Prostate gland (tissue), 2 donors: ENCODE measurements around the gene RAB14.

Experiments used
- POLR2A ChIP-seq: fragments of 450-650 bp; IDR thresholded peaks from one replicate; pipeline ENCODE4 v1.6.1; 2016; ENCODE audit warnings: antibody characterized with exemption, mild to moderate bottlenecking
- TF ChIP-seq, protein P1 (sequence below), 4 experiments: fragments of 200-600 bp in 2 of 4; fragments of 450-650 bp in 2 of 4; sonication (generic) in 2 of 4; IDR thresholded peaks; 1 replicate in 3 of 4; 2 replicates in 1 of 4; pipeline ENCODE4 v1.5.1; 2016 to 2019; ENCODE audit warnings: antibody characterized with exemption in 4 of 4, mild to moderate bottlenecking in 2 of 4, moderate library complexity in 2 of 4

DNA sequence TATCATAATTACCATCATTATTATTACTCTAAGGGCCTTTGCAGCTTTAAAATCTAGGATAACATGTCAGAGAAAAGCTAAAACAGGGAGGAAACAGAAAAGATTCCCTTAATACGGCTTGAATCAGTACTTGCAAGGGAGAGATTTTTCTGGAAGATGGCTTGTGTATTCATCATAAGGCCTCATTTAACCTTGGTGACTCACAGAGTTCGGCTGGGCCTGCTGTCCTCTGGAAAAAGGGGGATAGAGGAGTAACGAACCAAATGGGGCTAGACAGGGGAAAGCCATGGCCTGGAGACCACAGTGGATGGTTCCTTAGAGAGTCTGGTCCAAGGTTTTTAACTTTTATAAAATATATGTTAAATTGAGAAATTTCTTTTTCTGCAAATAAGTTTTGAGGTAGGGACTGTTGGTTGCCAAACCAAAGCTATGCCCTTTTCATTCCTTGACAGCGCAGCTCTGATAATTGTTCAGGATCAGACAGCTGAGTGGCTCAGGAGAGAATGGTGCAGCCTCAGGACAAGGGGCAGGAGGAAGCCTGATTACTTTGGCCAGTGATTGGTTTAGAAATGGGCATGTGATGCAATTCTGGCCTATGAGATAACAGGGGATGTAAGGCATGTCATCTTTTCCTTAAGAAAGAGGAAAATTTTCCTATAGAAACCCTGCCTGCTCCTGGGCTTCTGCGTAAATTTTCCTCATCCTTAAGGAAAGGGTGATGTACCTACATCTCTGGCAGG is 40.7 kb upstream of the RAB14 start:
- TF ChIP-seq, protein P1, sequence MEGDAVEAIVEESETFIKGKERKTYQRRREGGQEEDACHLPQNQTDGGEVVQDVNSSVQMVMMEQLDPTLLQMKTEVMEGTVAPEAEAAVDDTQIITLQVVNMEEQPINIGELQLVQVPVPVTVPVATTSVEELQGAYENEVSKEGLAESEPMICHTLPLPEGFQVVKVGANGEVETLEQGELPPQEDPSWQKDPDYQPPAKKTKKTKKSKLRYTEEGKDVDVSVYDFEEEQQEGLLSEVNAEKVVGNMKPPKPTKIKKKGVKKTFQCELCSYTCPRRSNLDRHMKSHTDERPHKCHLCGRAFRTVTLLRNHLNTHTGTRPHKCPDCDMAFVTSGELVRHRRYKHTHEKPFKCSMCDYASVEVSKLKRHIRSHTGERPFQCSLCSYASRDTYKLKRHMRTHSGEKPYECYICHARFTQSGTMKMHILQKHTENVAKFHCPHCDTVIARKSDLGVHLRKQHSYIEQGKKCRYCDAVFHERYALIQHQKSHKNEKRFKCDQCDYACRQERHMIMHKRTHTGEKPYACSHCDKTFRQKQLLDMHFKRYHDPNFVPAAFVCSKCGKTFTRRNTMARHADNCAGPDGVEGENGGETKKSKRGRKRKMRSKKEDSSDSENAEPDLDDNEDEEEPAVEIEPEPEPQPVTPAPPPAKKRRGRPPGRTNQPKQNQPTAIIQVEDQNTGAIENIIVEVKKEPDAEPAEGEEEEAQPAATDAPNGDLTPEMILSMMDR (IDR thresholded peaks at IDR 0.05): no peak
- no peak for TF ChIP-seq POLR2A
